ENCODE data around the gene RALGAPA2. TPM values are rescaled to one million over a fixed set of nuclear protein-coding genes. Genes with fewer than 3 reads are reported as not detected.
A peak's percentile ranks its signal among the peaks of the same experiment; 100 is the strongest.

RALGAPA2 gene
- total RNA-seq, 1 donor from 2014 or later: 28.1 TPM

GRCh38 chr20:20363799-20364592, 348.4 kb downstream of the RALGAPA2 start:
- Mint-ChIP-seq H3K4me1 (ENCODE audit: unreplicated experiment) (peaks cover 9% of the 10 kb centered on the region), H3K27me3 (peaks cover 81% of the 10 kb centered on the region), H3K9me3 (no peaks in the 10 kb centered on the region), H3K36me3 (no peaks in the 10 kb centered on the region), H3K4me3 (peak overlapping the region; percentile 36), H3K27ac (no peak overlapping the region)
- DNase-seq (ENCODE audit: extremely low spot score, unreplicated experiment): no peak
- TF ChIP-seq CTCF (conservative IDR thresholded peaks at IDR 0.05): no peak

GRCh38 chr20:20363434-20363798, 349.0 kb downstream of the RALGAPA2 start:
- H3K27ac Mint-ChIP-seq: no peak overlapping the region
- TF ChIP-seq CTCF (conservative IDR thresholded peaks at IDR 0.05): no peak
- no peaks in the 10 kb centered on the region for H3K36me3 Mint-ChIP-seq
- H3K4me1 Mint-ChIP-seq (ENCODE audit: unreplicated experiment): peaks cover 9% of the 10 kb centered on the region
- H3K27me3 Mint-ChIP-seq: peaks cover 86% of the 10 kb centered on the region
- no peak for DNase-seq (ENCODE audit: extremely low spot score, unreplicated experiment)
- no peaks in the 10 kb centered on the region for H3K9me3 Mint-ChIP-seq
- H3K4me3 Mint-ChIP-seq: peak overlapping the region; percentile 25

GRCh38 chr20:20362774-20363433, 349.5 kb downstream of the RALGAPA2 start:
- no peak for DNase-seq (ENCODE audit: extremely low spot score, unreplicated experiment)
- Mint-ChIP-seq H3K9me3 (no peaks in the 10 kb centered on the region), H3K36me3 (no peaks in the 10 kb centered on the region), H3K4me1 (ENCODE audit: unreplicated experiment) (peaks cover 9% of the 10 kb centered on the region), H3K4me3 (peak overlapping the region; percentile 10), H3K27ac (no peak overlapping the region), H3K27me3 (peaks cover 88% of the 10 kb centered on the region)
- TF ChIP-seq CTCF (conservative IDR thresholded peaks at IDR 0.05): no peak

GRCh38 chr20:20360464-20360863, 352.0 kb downstream of the RALGAPA2 start:
- Mint-ChIP-seq H3K4me1 (ENCODE audit: unreplicated experiment) (peaks cover 6% of the 10 kb centered on the region), H3K27ac (no peak overlapping the region), H3K27me3 (peaks cover 66% of the 10 kb centered on the region), H3K36me3 (no peaks in the 10 kb centered on the region), H3K9me3 (no peaks in the 10 kb centered on the region), H3K4me3 (peak overlapping the region; percentile 18)
- no peak for DNase-seq (ENCODE audit: extremely low spot score, unreplicated experiment)
- peak; percentile 93 for TF ChIP-seq CTCF (conservative IDR thresholded peaks at IDR 0.05)

GRCh38 chr20:20359628-20360027, 352.8 kb downstream of the RALGAPA2 start:
- Mint-ChIP-seq H3K4me1 (ENCODE audit: unreplicated experiment) (peaks cover 4% of the 10 kb centered on the region), H3K27ac (no peak overlapping the region), H3K27me3 (peaks cover 57% of the 10 kb centered on the region), H3K9me3 (no peaks in the 10 kb centered on the region), H3K36me3 (no peaks in the 10 kb centered on the region), H3K4me3 (no peak overlapping the region)
- TF ChIP-seq CTCF (conservative IDR thresholded peaks at IDR 0.05): no peak
- DNase-seq (ENCODE audit: extremely low spot score, unreplicated experiment): no peak

All from type B pancreatic cell (in vitro differentiated cells).